HFF-Myc (cell line): ENCODE results near the gene PCDHGC3.
A peak's percentile ranks its signal among the peaks of the same experiment; 100 is the strongest.

Source experiments
- DNase-seq: peaks from one replicate; pipeline ENCODE4 v3.0.0-alpha.2; 2011; ENCODE audit warnings: low read depth; ENCODE audit errors: extremely low read depth
- H3K4me3 ChIP-seq: replicated peaks from 2 replicates; pipeline ENCODE4 v1.5.1; 2011; ENCODE audit warnings: low read depth, mild to moderate bottlenecking, control low read depth, low read length
- CTCF ChIP-seq: IDR thresholded peaks from 2 replicates; pipeline ENCODE4 v1.5.1; 2012; ENCODE audit warnings: mild to moderate bottlenecking, low read depth, low read length, control low read depth; ENCODE audit errors: missing control alignments

The PCDHGC3 gene

GRCh38 chr5:141512390-141512910 lies 36.7 kb downstream of the PCDHGC3 start:
- H3K4me3 ChIP-seq, result peak overlapping the region; percentile 42
- DNase-seq, result peak; percentile 52
- TF ChIP-seq CTCF, result peak; percentile 82

- H3K4me3 ChIP-seq, result peak overlapping the region; percentile 42
- no peak for TF ChIP-seq CTCF
- no peak for DNase-seq
Measured at GRCh38 chr5:141512911-141513626, 37.3 kb downstream of the PCDHGC3 start.

GRCh38 chr5:141513627-141514329 lies 38.0 kb downstream of the PCDHGC3 start:
- no peak for TF ChIP-seq CTCF
- peak overlapping the region; percentile 42 for H3K4me3 ChIP-seq
- DNase-seq, result peak; percentile 74

GRCh38 chr5:141514330-141515133 lies 38.8 kb downstream of the PCDHGC3 start:
- DNase-seq, result peak; percentile 94
- H3K4me3 ChIP-seq, result peak overlapping the region; percentile 42; the same call in 1 of the 2 replicates
- no peak for TF ChIP-seq CTCF

- no peak for DNase-seq
- no peak overlapping the region for H3K4me3 ChIP-seq
- TF ChIP-seq CTCF, result no peak
Measured at GRCh38 chr5:141515141-141515540, 39.4 kb downstream of the PCDHGC3 start.

- TF ChIP-seq CTCF, result no peak
- H3K4me3 ChIP-seq, result no peak overlapping the region
- no peak for DNase-seq
Measured at GRCh38 chr5:141515946-141516671, 40.3 kb downstream of the PCDHGC3 start.
